Right ventricle myocardium superior (tissue), 1 donor: Measurements from ENCODE around the gene BABAM2. TPM values are rescaled to one million over a fixed set of nuclear protein-coding genes. Genes with fewer than 3 reads are reported as not detected.

Experiments used
- ATAC-seq: fragments of 200-7000 bp; cut with Tn5 transposase; one replicate; pipeline ENCODE4 v1.9.1; 2020; ENCODE audit warnings: mild to moderate bottlenecking; ENCODE audit not compliant: poor library complexity
- DNase-seq: peaks from one replicate; pipeline ENCODE4 v3.0.0-alpha.2; 2020
- intact Hi-C: fragments of 100-400 bp; cut with DNase I; formaldehyde crosslinking; loops from one replicate; pipeline ENCODE4 v1.11.2; 2022
- total RNA-seq: library from RNA; stranded (reverse); fragmentation: NEBNext Ultra II Directional; extraction: Animal tissue kit (Norgen Biotek cat#: 25700); gene quantifications from one replicate; pipeline ENCODE4 v1.2.1, GENCODE V29; 2021
- donor health status: DM: no; HTN: yes; CAD: no; lungs with severe emphysema.

Gene BABAM2
- total RNA-seq, 1 donor from 2014 or later = 51.3 TPM

- ATAC-seq (no peak), DNase-seq (no peak)
- intact Hi-C loops = no loop called here
Observed at GRCh38 chr2:28158791-28159190, 268.3 kb downstream of the BABAM2 start.

GRCh38 chr2:28160986-28161425, 270.5 kb downstream of the BABAM2 start:
- DNase-seq (no peak), ATAC-seq (no peak)
- intact Hi-C loops = no loop called here

GRCh38 chr2:28161466-28161865, 270.9 kb downstream of the BABAM2 start:
- ATAC-seq (no peak), DNase-seq (no peak)
- intact Hi-C loops = no loop called here

GRCh38 chr2:28162564-28162963, 272.0 kb downstream of the BABAM2 start:
- no peak for ATAC-seq
- intact Hi-C loops = no loop called here
- no peak for DNase-seq

GRCh38 chr2:28163028-28163427, 272.5 kb downstream of the BABAM2 start:
- intact Hi-C loops = no loop called here
- peak; percentile 46 for DNase-seq
- no peak for ATAC-seq

GRCh38 chr2:28163627-28164279, 273.2 kb downstream of the BABAM2 start:
- intact Hi-C loops = no loop called here
- DNase-seq (no peak), ATAC-seq (peak; percentile 5)

GRCh38 chr2:28164280-28164801, 273.8 kb downstream of the BABAM2 start:
- peak; percentile 56 for DNase-seq
- peak; percentile 95 for ATAC-seq

GRCh38 chr2:28165087-28165635, 274.6 kb downstream of the BABAM2 start:
- ATAC-seq (peak; percentile 67), DNase-seq (no peak)
- intact Hi-C loops = no loop called here

More at GRCh38 chr2:28164280-28164801, 273.8 kb downstream of the BABAM2 start:
- intact Hi-C loops = no loop called here

GRCh38 chr2:28166956-28167355, 276.4 kb downstream of the BABAM2 start:
- ATAC-seq (no peak), DNase-seq (no peak)
- intact Hi-C loops = no loop called here

- intact Hi-C loops = no loop called here
- no peak for ATAC-seq
Observed at GRCh38 chr2:28168376-28168775, 277.8 kb downstream of the BABAM2 start.

GRCh38 chr2:28169492-28169891, 279.0 kb downstream of the BABAM2 start:
- ATAC-seq (no peak), DNase-seq (no peak)
- intact Hi-C loops = no loop called here

More at GRCh38 chr2:28168376-28168775, 277.8 kb downstream of the BABAM2 start:
- DNase-seq = no peak

- DNase-seq (no peak), ATAC-seq (no peak)
- intact Hi-C loops = no loop called here
Observed at GRCh38 chr2:28172114-28172898, 281.8 kb downstream of the BABAM2 start.

GRCh38 chr2:28173377-28173776, 282.8 kb downstream of the BABAM2 start:
- no peak for ATAC-seq
- intact Hi-C loops = no loop called here
- DNase-seq = no peak

- no peak for ATAC-seq
- DNase-seq = no peak
- intact Hi-C loops = no loop called here
Observed at GRCh38 chr2:28174211-28174610, 283.7 kb downstream of the BABAM2 start.

GRCh38 chr2:28175028-28175427, 284.5 kb downstream of the BABAM2 start:
- intact Hi-C loops = no loop called here
- DNase-seq (no peak), ATAC-seq (peak; percentile 38)

GRCh38 chr2:28178946-28179345, 288.4 kb downstream of the BABAM2 start:
- no peak for DNase-seq
- intact Hi-C loops = no loop called here
- ATAC-seq = no peak

GRCh38 chr2:28181801-28182200, 291.3 kb downstream of the BABAM2 start:
- no peak for ATAC-seq
- DNase-seq = no peak
- intact Hi-C loops = no loop called here

GRCh38 chr2:28182348-28182747, 291.8 kb downstream of the BABAM2 start:
- ATAC-seq (no peak), DNase-seq (no peak)
- intact Hi-C loops = no loop called here

- ATAC-seq (no peak), DNase-seq (no peak)
- intact Hi-C loops = no loop called here
Observed at GRCh38 chr2:28185153-28185552, 294.6 kb downstream of the BABAM2 start.

- no peak for ATAC-seq
- intact Hi-C loops = no loop called here
- no peak for DNase-seq
Observed at GRCh38 chr2:28185891-28186290, 295.4 kb downstream of the BABAM2 start.
